ENCODE measurements around the gene ZFP36L1. TPM values are rescaled to one million over a fixed set of nuclear protein-coding genes. Genes with fewer than 3 reads are reported as not detected.

ZFP36L1 gene
- total and polyA plus RNA-seq, 2 of the 13 experiments (the other 11 are each of a cell fraction or from before 2014, with no cell fraction given) = 7.4 to 10.2 TPM

DNA sequence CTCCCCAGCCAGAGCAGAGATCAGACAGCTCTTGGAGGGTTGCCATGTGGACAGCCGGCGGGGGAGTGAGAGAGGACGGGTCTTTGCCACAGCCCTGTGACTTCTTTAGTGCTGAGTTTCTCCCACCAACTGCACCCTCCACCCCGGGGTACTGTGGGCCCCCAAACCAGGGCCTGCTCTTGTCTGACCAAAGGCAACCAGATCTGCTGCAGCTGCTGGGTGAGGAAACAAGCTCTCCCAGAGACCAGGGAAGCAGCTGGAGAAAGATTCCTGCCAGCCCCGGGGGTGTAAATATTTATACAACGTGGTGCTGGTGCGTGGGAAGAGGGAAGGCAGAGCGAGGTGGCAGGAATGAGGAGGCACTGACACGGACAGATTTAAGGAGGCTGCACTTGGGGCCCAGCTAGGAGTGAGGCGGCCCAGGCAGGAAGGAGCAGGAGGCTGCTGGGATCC is 14.3 kb upstream of the ZFP36L1 start:
- 4% methylated on average over 10 of the region's 10 CpGs for WGBS (ENCODE audit: low lambda C conversion rate)
- Histone ChIP-seq H3K27me3 (ENCODE audit: control insufficient read depth in 1 of 2, insufficient read depth in 2 of 2, low read length in 2 of 2) (no peaks in the 10 kb centered on the region; a peak in 1 of 5 replicates), H2AFZ (ENCODE audit: low read length) (peak overlapping the region; percentile 68), H3K9ac (ENCODE audit: insufficient read depth, low read depth, low read length) (peak overlapping the region; percentile 65), H3K4me1 (ENCODE audit: insufficient read depth, low read length) (peaks cover 22% of the 10 kb centered on the region), H3K27ac (ENCODE audit: extremely low read length, insufficient read depth, low read length) (peak overlapping the region; percentile 54), H3K79me2 (ENCODE audit: insufficient read depth, low read length) (no peaks in the 10 kb centered on the region), H3K4me3 (replicated peaks in 1 of 3; ENCODE audit: insufficient read depth in 1 of 3, low read depth in 2 of 3, low read length in 3 of 3) (peak overlapping the region; percentile 27 to 64 (median 32)), H3K9me3 (ENCODE audit: low read length) (peaks cover 8% of the 10 kb centered on the region), H3K36me3 (replicated peaks in 1 of 2; ENCODE audit: control insufficient read depth in 1 of 2, insufficient read depth in 2 of 2, low read length in 2 of 2) (no peaks in the 10 kb centered on the region), H3K4me2 (ENCODE audit: low read depth, low read length) (peak overlapping the region; percentile 90), H4K20me1 (ENCODE audit: insufficient read depth, low read length) (no peaks in the 10 kb centered on the region)
- BruUV-seq (replicated peaks) = no TSS peak
- in situ Hi-C loops (cut with HindIII; ENCODE audit: extremely low pct_ligation_motif_present, low pct_unique_long_range_greater_than_20kb) (loop anchor here (25.0 kb wide), 1 partner anchor 1195 kb away; the partner anchor contains the start of genes ARG2 and PIGH), intact Hi-C loops (cut with micrococcal nuclease; ENCODE audit: unreplicated experiment) (no loop called here)
- no peak for FAIRE-seq
- CTCF ChIA-PET (ENCODE audit: low intra/inter-chr PET ratio, low total read pairs) = no interaction called here
- ATAC-seq = peak; percentile 80
- POLR2A ChIA-PET = interaction anchor here (0.9 to 2.5 kb wide), 10 partner anchors 10 to 92 kb away, joined by 3 to 38 read pairs (median 6); partner anchors contain the start of gene ZFP36L1
- peak; percentile 58 for DNase-seq (ENCODE audit: low spot score)
- TF ChIP-seq ZFP1 (CRISPR knock-in tag; IDR thresholded peaks at IDR 0.05) = no peak
- TF ChIP-seq REPIN1 (CRISPR knock-in tag; IDR thresholded peaks at IDR 0.05; ENCODE audit: borderline replicate concordance, low read depth) = no peak
- TF ChIP-seq, protein P1, sequence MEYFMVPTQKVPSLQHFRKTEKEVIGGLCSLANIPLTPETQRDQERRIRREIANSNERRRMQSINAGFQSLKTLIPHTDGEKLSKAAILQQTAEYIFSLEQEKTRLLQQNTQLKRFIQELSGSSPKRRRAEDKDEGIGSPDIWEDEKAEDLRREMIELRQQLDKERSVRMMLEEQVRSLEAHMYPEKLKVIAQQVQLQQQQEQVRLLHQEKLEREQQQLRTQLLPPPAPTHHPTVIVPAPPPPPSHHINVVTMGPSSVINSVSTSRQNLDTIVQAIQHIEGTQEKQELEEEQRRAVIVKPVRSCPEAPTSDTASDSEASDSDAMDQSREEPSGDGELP (IDR thresholded peaks at IDR 0.05; ENCODE audit: borderline replicate concordance, low read depth) = peak; percentile 75; the same call in 1 of the 2 replicates
- no peak for TF ChIP-seq SMARCC2 (IDR thresholded peaks at IDR 0.05)
- no peak for TF ChIP-seq ATRX (CRISPR knock-in tag; IDR thresholded peaks at IDR 0.05; ENCODE audit: borderline replicate concordance)
- TF ChIP-seq, protein P2, sequence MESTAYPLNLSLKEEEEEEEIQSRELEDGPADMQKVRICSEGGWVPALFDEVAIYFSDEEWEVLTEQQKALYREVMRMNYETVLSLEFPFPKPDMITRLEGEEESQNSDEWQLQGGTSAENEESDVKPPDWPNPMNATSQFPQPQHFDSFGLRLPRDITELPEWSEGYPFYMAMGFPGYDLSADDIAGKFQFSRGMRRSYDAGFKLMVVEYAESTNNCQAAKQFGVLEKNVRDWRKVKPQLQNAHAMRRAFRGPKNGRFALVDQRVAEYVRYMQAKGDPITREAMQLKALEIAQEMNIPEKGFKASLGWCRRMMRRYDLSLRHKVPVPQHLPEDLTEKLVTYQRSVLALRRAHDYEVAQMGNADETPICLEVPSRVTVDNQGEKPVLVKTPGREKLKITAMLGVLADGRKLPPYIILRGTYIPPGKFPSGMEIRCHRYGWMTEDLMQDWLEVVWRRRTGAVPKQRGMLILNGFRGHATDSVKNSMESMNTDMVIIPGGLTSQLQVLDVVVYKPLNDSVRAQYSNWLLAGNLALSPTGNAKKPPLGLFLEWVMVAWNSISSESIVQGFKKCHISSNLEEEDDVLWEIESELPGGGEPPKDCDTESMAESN (CRISPR knock-in tag; conservative IDR thresholded peaks at IDR 0.05) = peak; percentile 60
- 0 out of 2 replicates have a peak, but pooled peaks have one; percentile 30 for TF ChIP-seq FOXC1 (CRISPR knock-in tag; IDR thresholded peaks at IDR 0.05; ENCODE audit: borderline replicate concordance)
- peak; percentile 53 for TF ChIP-seq ZNF501 (CRISPR knock-in tag; IDR thresholded peaks at IDR 0.05)
- TF ChIP-seq FOXA3 (CRISPR knock-in tag; IDR thresholded peaks at IDR 0.05) = peak; percentile 61
- TF ChIP-seq PRPF4 (IDR thresholded peaks at IDR 0.05; ENCODE audit: low read depth, low read length, poor library complexity, severe bottlenecking) = no peak
- TF ChIP-seq, protein P3, sequence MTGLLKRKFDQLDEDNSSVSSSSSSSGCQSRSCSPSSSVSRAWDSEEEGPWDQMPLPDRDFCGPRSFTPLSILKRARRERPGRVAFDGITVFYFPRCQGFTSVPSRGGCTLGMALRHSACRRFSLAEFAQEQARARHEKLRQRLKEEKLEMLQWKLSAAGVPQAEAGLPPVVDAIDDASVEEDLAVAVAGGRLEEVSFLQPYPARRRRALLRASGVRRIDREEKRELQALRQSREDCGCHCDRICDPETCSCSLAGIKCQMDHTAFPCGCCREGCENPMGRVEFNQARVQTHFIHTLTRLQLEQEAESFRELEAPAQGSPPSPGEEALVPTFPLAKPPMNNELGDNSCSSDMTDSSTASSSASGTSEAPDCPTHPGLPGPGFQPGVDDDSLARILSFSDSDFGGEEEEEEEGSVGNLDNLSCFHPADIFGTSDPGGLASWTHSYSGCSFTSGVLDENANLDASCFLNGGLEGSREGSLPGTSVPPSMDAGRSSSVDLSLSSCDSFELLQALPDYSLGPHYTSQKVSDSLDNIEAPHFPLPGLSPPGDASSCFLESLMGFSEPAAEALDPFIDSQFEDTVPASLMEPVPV (CRISPR knock-in tag; IDR thresholded peaks at IDR 0.05) = 0 out of 2 replicates have a peak, but pooled peaks have one; percentile 18
- TF ChIP-seq, protein P4, sequence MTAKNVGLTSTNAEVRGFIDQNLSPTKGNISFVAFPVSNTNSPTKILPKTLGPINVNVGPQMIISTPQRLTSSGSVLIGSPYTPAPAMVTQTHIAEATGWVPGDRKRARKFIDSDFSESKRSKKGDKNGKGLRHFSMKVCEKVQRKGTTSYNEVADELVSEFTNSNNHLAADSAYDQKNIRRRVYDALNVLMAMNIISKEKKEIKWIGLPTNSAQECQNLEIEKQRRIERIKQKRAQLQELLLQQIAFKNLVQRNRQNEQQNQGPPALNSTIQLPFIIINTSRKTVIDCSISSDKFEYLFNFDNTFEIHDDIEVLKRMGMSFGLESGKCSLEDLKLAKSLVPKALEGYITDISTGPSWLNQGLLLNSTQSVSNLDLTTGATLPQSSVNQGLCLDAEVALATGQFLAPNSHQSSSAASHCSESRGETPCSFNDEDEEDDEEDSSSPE (CRISPR knock-in tag; IDR thresholded peaks at IDR 0.05) = peak; percentile 34; the same call in 1 of the 2 replicates
- TF ChIP-seq TBL1XR1 (IDR thresholded peaks at IDR 0.05; ENCODE audit: borderline replicate concordance, low read length, partially characterized antibody) = no peak
- TF ChIP-seq ZNF549 (CRISPR knock-in tag; IDR thresholded peaks at IDR 0.05) = no peak
- TF ChIP-seq, protein P5, sequence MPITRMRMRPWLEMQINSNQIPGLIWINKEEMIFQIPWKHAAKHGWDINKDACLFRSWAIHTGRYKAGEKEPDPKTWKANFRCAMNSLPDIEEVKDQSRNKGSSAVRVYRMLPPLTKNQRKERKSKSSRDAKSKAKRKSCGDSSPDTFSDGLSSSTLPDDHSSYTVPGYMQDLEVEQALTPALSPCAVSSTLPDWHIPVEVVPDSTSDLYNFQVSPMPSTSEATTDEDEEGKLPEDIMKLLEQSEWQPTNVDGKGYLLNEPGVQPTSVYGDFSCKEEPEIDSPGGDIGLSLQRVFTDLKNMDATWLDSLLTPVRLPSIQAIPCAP (CRISPR knock-in tag; IDR thresholded peaks at IDR 0.05; ENCODE audit: low read depth) = no peak
- TF ChIP-seq SALL1 (CRISPR knock-in tag; IDR thresholded peaks at IDR 0.05) = peak; percentile 46; the same call in 1 of the 2 replicates
- peak; percentile 31; the same call in 1 of the 2 replicates for TF ChIP-seq ZNF746 (CRISPR knock-in tag; IDR thresholded peaks at IDR 0.05)

All from HepG2 (cell line).